HEK293 (cell line): ENCODE data around the gene KIDINS220.

Experiments
- PBX3 ChIP-seq: sonication (generic); formaldehyde crosslinking; IDR thresholded peaks from 2 replicates; pipeline ENCODE4 v1.8.1; 2022; ENCODE audit warnings: mild to moderate bottlenecking, moderate library complexity, missing genetic modification reagents
- ZBTB26 ChIP-seq: fragments of 450-650 bp; formaldehyde crosslinking; optimal IDR thresholded peaks from 2 replicates; pipeline ENCODE3; 2016; ENCODE audit warnings: missing biosample characterization, mild to moderate bottlenecking, missing genetic modification characterization
- ZBTB8A ChIP-seq: fragments of 450-650 bp; formaldehyde crosslinking; IDR thresholded peaks from 2 replicates; pipeline ENCODE4 v1.5.1; 2016; ENCODE audit warnings: missing biosample characterization, missing genetic modification characterization
- ZFP37 ChIP-seq: fragments of 450-650 bp; formaldehyde crosslinking; IDR thresholded peaks from 2 replicates; pipeline ENCODE4 v1.5.1; 2016; ENCODE audit warnings: missing biosample characterization, missing genetic modification characterization
- ZNF146 ChIP-seq: fragments of 450-650 bp; formaldehyde crosslinking; IDR thresholded peaks from 2 replicates; pipeline ENCODE4 v1.5.1; 2016; ENCODE audit warnings: missing biosample characterization, missing genetic modification characterization
- ZNF549 ChIP-seq: fragments of 450-650 bp; IDR thresholded peaks from 2 replicates; pipeline ENCODE4 v1.5.1; 2018; ENCODE audit warnings: missing biosample characterization, missing genetic modification characterization, mild to moderate bottlenecking, inconsistent platforms, moderate library complexity
- ZNF639 ChIP-seq: fragments of 450-650 bp; formaldehyde crosslinking; IDR thresholded peaks from 2 replicates; pipeline ENCODE4 v1.5.1; 2016; ENCODE audit warnings: missing biosample characterization, missing genetic modification characterization

- TF ChIP-seq ZFP37 (tag by site-specific recombination) (no peak), ZBTB26 (tag by site-specific recombination) (no peak), ZBTB8A (tag by site-specific recombination) (no peak), ZNF146 (tag by site-specific recombination) (no peak), ZNF639 (no peak), PBX3 (no peak), ZNF549 (no peak)
These were observed 37.2 kb downstream of the KIDINS220 start for GRCh38 chr2:8800218-8800617.
